Upper lobe of right lung (tissue), 1 donor: ENCODE data around the gene DIS3L2. TPM values are rescaled to one million over a fixed set of nuclear protein-coding genes. Genes with fewer than 3 reads are reported as not detected.
A peak's percentile ranks its signal among the peaks of the same experiment; 100 is the strongest.

Experiments used
- ATAC-seq: fragments of 200-7000 bp; cut with Tn5 transposase; one replicate; pipeline ENCODE4 v1.9.1; 2020; ENCODE audit warnings: mild to moderate bottlenecking, moderate library complexity
- DNase-seq: peaks from one replicate; pipeline ENCODE4 v3.0.0-alpha.2; 2020
- H3K27ac ChIP-seq: fragments of 200-600 bp; one replicate; pipeline ENCODE4 v1.8.0; 2022
- H3K27me3 ChIP-seq: fragments of 200-600 bp; one replicate; pipeline ENCODE4 v1.8.0; 2022; ENCODE audit warnings: mild to moderate bottlenecking
- H3K36me3 ChIP-seq: fragments of 200-600 bp; one replicate; pipeline ENCODE4 v1.8.0; 2022
- H3K4me1 ChIP-seq: fragments of 200-600 bp; one replicate; pipeline ENCODE4 v1.8.0; 2022
- H3K4me3 ChIP-seq: fragments of 200-600 bp; one replicate; pipeline ENCODE4 v1.8.0; 2022; ENCODE audit warnings: mild to moderate bottlenecking
- H3K9me3 ChIP-seq: fragments of 200-600 bp; one replicate; pipeline ENCODE4 v1.8.0; 2022
- intact Hi-C: fragments of 100-400 bp; cut with DNase I; formaldehyde crosslinking; loops from one replicate; pipeline ENCODE4 v1.11.0; 2022
- long read RNA-seq: library from polyadenylated mRNA; unstranded; transcript quantifications from one replicate; pipeline ENCODE4 v2.0.0, GENCODE V29; 2021
- total RNA-seq: library from RNA; stranded (reverse); fragmentation: NEBNext Ultra II Directional; extraction: Animal tissue kit (Norgen Biotek cat#: 25700); gene quantifications from one replicate; pipeline ENCODE4 v1.2.1, GENCODE V29; 2021
- TF ChIP-seq, protein P1 (sequence below): fragments of 200-600 bp; IDR thresholded peaks from one replicate; pipeline ENCODE4 v1.8.0; 2022; ENCODE audit warnings: antibody characterized with exemption
- donor health status: DM: no; HTN: yes; CAD: no; lungs with severe emphysema.

The DIS3L2 gene, protein sequence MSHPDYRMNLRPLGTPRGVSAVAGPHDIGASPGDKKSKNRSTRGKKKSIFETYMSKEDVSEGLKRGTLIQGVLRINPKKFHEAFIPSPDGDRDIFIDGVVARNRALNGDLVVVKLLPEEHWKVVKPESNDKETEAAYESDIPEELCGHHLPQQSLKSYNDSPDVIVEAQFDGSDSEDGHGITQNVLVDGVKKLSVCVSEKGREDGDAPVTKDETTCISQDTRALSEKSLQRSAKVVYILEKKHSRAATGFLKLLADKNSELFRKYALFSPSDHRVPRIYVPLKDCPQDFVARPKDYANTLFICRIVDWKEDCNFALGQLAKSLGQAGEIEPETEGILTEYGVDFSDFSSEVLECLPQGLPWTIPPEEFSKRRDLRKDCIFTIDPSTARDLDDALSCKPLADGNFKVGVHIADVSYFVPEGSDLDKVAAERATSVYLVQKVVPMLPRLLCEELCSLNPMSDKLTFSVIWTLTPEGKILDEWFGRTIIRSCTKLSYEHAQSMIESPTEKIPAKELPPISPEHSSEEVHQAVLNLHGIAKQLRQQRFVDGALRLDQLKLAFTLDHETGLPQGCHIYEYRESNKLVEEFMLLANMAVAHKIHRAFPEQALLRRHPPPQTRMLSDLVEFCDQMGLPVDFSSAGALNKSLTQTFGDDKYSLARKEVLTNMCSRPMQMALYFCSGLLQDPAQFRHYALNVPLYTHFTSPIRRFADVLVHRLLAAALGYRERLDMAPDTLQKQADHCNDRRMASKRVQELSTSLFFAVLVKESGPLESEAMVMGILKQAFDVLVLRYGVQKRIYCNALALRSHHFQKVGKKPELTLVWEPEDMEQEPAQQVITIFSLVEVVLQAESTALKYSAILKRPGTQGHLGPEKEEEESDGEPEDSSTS
- 35.8 TPM for total RNA-seq
- long read RNA-seq, full-length matches to known transcripts: 4 of 28 reads
- long read RNA-seq, partial matches to known transcripts: 18 of 28 reads
- long read RNA-seq, other reads (novel, unspliced or antisense): 6 of 28 reads

DNA sequence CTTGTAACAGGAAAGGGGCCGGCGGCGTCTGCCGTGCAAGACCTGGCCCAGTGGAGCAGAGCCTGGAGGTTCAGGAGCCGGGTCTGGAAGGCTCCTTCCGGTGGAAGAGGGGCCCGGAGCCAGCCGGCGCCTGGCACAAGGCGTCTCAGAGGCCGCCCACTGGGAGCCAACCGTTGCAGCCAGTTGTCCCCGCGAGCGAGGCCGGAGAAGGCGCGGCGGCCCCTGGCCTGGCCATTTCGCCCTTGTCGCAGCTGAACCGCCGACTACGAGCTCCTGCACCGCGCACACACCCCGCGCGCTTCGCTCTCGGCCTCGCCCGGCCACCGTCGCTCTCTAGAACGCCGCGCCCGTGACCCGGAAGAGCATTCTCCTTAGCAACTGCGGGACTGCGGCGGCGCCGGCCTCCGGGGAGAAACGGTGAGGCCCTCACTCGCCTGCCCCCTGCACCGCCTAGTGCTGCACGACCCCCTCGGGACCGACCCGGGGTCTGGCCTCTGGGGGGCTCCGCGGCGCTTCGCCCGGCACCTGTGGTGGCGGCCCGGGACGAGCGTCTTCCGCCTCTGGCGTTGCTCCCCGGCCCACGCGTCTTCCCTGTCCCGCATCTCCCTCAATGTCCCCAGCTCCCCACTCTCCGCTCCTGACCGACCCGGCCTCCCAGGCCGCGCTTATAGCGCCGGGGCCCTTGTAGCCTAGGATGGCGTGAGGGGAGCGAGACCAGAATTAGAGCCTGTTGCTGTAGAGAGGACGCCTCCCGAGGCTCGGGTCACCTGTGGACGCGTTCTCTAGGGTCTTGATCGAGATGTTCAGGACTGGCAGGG, at the start of gene DIS3L2:
DIS3L2 (plus strand) TSS at position 365 of the 818 bp plus-strand sequence. CDS start 53,215 bp downstream, outside the sequence.
- Histone ChIP-seq H3K36me3 (no peaks in the 10 kb centered on the region), H3K9me3 (no peaks in the 10 kb centered on the region), H3K27ac (peak within 1 kb of the TSS; percentile 94), H3K27me3 (no peaks in the 10 kb centered on the region), H3K4me1 (no peaks in the 10 kb centered on the region), H3K4me3 (peak within 1 kb of the TSS; percentile 75)
- peak; percentile 98 for ATAC-seq
- peak; percentile 93 for DNase-seq
- intact Hi-C loops: no loop called here
- TF ChIP-seq, protein P1, sequence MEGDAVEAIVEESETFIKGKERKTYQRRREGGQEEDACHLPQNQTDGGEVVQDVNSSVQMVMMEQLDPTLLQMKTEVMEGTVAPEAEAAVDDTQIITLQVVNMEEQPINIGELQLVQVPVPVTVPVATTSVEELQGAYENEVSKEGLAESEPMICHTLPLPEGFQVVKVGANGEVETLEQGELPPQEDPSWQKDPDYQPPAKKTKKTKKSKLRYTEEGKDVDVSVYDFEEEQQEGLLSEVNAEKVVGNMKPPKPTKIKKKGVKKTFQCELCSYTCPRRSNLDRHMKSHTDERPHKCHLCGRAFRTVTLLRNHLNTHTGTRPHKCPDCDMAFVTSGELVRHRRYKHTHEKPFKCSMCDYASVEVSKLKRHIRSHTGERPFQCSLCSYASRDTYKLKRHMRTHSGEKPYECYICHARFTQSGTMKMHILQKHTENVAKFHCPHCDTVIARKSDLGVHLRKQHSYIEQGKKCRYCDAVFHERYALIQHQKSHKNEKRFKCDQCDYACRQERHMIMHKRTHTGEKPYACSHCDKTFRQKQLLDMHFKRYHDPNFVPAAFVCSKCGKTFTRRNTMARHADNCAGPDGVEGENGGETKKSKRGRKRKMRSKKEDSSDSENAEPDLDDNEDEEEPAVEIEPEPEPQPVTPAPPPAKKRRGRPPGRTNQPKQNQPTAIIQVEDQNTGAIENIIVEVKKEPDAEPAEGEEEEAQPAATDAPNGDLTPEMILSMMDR: no peak

DNA sequence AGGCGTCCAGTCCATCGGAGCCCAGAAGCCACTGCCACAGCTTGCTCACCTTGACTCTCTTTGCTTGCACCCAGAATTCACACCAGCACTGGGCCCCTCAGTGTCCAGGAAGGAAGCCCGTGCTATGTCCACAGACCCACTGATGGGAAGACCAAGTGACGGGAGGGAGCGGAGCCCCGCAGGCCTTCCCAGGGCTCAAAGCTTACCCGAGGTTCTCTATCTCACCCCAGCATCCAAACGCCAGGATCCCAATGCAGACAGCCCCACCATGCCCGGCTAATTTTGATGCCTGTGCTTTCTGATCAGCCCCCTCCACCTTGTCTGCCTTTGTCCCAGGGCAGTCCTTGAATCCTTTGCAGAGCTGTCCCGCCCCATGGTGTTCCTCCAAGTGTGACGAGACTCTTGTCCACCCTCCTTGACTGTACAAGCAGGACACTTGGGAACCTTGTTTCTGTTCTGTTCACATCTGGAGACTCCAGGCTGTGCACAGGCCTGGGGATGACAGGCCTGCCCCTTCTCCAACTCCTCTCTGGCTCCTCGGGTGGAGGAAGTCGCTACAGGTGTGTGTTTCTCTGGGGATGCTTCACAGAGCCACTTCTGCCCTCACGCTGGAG, 47.3 kb upstream of the DIS3L2 start:
- H3K4me1 ChIP-seq: no peaks in the 10 kb centered on the region
- no peaks in the 10 kb centered on the region for H3K9me3 ChIP-seq
- no peak overlapping the region for H3K4me3 ChIP-seq
- H3K27me3 ChIP-seq: no peaks in the 10 kb centered on the region
- ATAC-seq (no peak), DNase-seq (no peak)
- H3K36me3 ChIP-seq: no peaks in the 10 kb centered on the region
- H3K27ac ChIP-seq: no peak overlapping the region
- TF ChIP-seq, protein P1: no peak
- intact Hi-C loops: no loop called here

DNA sequence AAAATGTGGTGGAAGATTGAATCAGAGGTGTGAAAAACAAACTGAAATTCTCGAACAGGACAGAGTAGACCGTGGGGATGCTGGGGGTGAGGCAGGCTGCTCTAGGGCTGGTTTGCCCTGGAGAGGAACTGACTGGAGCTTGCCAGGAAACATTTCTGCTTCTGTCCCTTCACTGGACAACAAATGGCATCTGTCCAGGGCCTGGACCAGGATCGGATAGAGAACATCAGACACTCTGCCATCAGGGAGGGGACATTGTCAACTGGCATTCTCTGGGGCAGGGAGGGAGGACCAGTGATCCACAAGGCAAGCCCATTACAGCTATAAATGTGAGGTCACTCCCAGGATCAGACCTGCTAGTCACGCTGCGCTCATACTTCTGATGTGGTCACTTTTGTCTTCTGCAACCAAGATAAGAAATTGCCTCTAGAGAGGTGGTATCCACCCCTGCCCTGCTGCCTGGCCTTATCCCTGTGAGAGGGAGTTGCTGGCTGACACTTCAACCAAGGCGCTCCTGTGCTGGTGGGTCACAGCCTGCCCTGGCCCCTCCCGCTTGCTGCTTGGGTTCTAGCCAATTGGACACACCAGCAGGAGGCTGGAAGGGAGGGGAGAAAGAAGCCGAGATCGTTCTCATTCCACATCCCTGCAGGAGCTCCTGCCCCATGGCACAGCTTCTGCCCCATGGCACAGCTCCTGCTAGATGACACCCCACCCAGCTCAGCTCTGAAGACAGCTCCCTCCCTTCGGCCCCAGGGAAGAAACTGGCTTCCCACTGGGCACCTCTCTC, 44.0 kb upstream of the DIS3L2 start:
- no peaks in the 10 kb centered on the region for H3K9me3 ChIP-seq
- no peak overlapping the region for H3K27ac ChIP-seq
- H3K27me3 ChIP-seq: peaks cover 6% of the 10 kb centered on the region
- intact Hi-C loops: no loop called here
- no peak overlapping the region for H3K4me3 ChIP-seq
- no peaks in the 10 kb centered on the region for H3K36me3 ChIP-seq
- TF ChIP-seq, protein P1: no peak
- ATAC-seq: no peak
- DNase-seq: peak; percentile 30
- H3K4me1 ChIP-seq: no peaks in the 10 kb centered on the region

DNA sequence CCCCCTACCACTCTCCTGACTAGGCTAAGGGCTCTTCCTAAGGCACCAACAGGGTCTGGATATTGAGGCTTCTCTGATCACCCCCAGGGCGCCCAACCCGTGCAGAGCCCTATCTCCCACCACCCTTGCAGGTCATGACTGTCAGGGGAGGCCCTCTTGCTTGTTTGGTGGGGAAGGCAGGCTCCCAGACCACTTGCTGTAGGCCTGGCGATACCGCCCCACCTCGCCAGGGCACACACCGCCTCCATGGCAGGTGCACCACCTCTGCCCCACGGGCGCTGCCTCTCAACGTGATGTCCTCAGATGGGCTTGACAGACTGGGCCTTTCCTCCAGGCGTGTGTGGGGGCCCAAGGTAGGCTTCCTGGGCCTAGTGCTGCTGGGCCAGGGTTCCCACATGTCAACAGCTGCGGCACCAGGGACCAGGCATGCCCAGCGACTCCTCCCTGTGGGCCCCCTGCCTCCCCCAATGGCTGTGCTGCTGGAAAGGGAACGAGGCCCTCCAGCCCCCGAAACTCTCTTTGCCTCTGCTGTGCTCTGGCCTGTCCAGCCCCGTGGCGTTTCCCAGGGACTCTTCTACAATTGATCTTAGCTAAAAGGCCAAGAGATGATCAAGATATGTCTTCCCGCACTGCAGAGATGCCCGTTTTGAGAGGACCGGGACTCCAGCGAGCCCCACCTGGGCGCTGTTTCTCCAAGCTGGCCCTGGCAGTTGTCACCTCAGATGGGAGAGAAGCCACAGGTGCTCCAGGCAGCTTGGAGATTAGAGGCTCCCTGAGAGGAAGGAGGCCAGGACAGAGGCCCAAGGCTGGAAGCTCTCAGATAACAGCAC, 42.8 kb upstream of the DIS3L2 start:
- Histone ChIP-seq H3K4me1 (no peaks in the 10 kb centered on the region), H3K27me3 (peaks cover 16% of the 10 kb centered on the region), H3K27ac (no peak overlapping the region), H3K9me3 (no peaks in the 10 kb centered on the region), H3K4me3 (no peak overlapping the region), H3K36me3 (no peaks in the 10 kb centered on the region)
- peak; percentile 52 for DNase-seq
- no peak for ATAC-seq
- intact Hi-C loops: no loop called here
- TF ChIP-seq, protein P1: no peak
